HepG2 (cell line): ENCODE data around the gene POLH. TPM values are rescaled to one million over a fixed set of nuclear protein-coding genes. Genes with fewer than 3 reads are reported as not detected.

ENCODE experiments used
- CENPX ChIP-seq: sonication (generic); formaldehyde crosslinking; IDR thresholded peaks from 2 replicates; pipeline ENCODE4 v1.9.0; 2021; ENCODE audit warnings: mild to moderate bottlenecking, missing genetic modification reagents, moderate library complexity
- DZIP1 ChIP-seq: sonication (generic); formaldehyde crosslinking; IDR thresholded peaks from 2 replicates; pipeline ENCODE4 v1.5.0; 2020; ENCODE audit warnings: mild to moderate bottlenecking, missing genetic modification reagents
- HNRNPL ChIP-seq: fragments of 200-400 bp; formaldehyde crosslinking; IDR thresholded peaks from 2 replicates; pipeline ENCODE4 v1.6.1; 2017; ENCODE audit warnings: mild to moderate bottlenecking, low read depth, low read length
- HOXA5 ChIP-seq: sonication (generic); formaldehyde crosslinking; IDR thresholded peaks from 2 replicates; pipeline ENCODE4 v1.4.0; 2020; ENCODE audit warnings: missing genetic modification reagents
- IRF2 ChIP-seq: IDR thresholded peaks from 2 replicates; pipeline ENCODE4 v1.6.1; 2018; ENCODE audit warnings: missing genetic modification reagents, missing compliant biosample characterization
- KDM2A ChIP-seq: sonication (generic); formaldehyde crosslinking; IDR thresholded peaks from 2 replicates; pipeline ENCODE4 v1.4.0; 2020; ENCODE audit warnings: low read depth, missing genetic modification reagents, borderline replicate concordance
- MEIS1 ChIP-seq: sonication (generic); formaldehyde crosslinking; IDR thresholded peaks from 2 replicates; pipeline ENCODE4 v1.9.0; 2021; ENCODE audit warnings: mild to moderate bottlenecking, missing genetic modification reagents, moderate library complexity, borderline replicate concordance
- PRDM15 ChIP-seq: sonication (generic); formaldehyde crosslinking; IDR thresholded peaks from 2 replicates; pipeline ENCODE4 v1.4.0; 2020; ENCODE audit warnings: missing genetic modification reagents
- SP2 ChIP-seq: sonication (generic); formaldehyde crosslinking; IDR thresholded peaks from 2 replicates; pipeline ENCODE4 v1.5.1; 2020; ENCODE audit warnings: mild to moderate bottlenecking, missing genetic modification reagents
- SRSF9 ChIP-seq: fragments of 200-400 bp; formaldehyde crosslinking; IDR thresholded peaks from 2 replicates; pipeline ENCODE4 v1.6.1; 2018; ENCODE audit warnings: borderline replicate concordance, mild to moderate bottlenecking, low read depth, low read length; ENCODE audit not compliant: insufficient read depth, poor library complexity, severe bottlenecking
- TFDP1 ChIP-seq: IDR thresholded peaks from 2 replicates; pipeline ENCODE4 v1.6.1; 2016; ENCODE audit warnings: missing compliant biosample characterization, missing genetic modification reagents, borderline replicate concordance
- ZHX1 ChIP-seq: sonication (generic); formaldehyde crosslinking; IDR thresholded peaks from 2 replicates; pipeline ENCODE4 v1.8.1; 2022; ENCODE audit warnings: low read depth, mild to moderate bottlenecking, missing genetic modification reagents
- ZNF205 ChIP-seq: IDR thresholded peaks from 2 replicates; pipeline ENCODE4 v1.6.1; 2018; ENCODE audit warnings: missing biosample characterization, missing genetic modification reagents
- ZNF484 ChIP-seq: sonication (generic); formaldehyde crosslinking; IDR thresholded peaks from 2 replicates; pipeline ENCODE4 v1.5.1; 2020; ENCODE audit warnings: mild to moderate bottlenecking, low read depth, missing genetic modification reagents, borderline replicate concordance
- polyA plus RNA-seq, 8 experiments: library from polyadenylated mRNA; depleted of rRNA in 3 of 8; stranded (reverse) in 7 of 8; unstranded in 1 of 8; fragments of >200 nt; fragmentation: Illumina TruSeq in 4 of 8; extraction: Trizol in 4 of 8; gene quantifications; 2 replicates each; pipeline versions ENCODE4 v1.2.1 to v1.2.3, GENCODE V29; 2011 to 2016; ENCODE audit warnings: low read depth in 4 of 8, missing spikeins in 1 of 8, mixed read lengths in 1 of 8; ENCODE audit not compliant: insufficient read depth in 1 of 8
- total RNA-seq, 5 experiments: library from RNA; depleted of rRNA; stranded (reverse); fragments of >200 nt; fragmentation: Illumina TruSeq; extraction: Trizol; gene quantifications; 2 replicates each; pipeline ENCODE4 v1.2.3, GENCODE V29; 2016; ENCODE audit warnings: low read depth in 1 of 5

The POLH gene
- total and polyA plus RNA-seq, 2 of the 13 experiments (the other 11 are each of a cell fraction or from before 2014, with no cell fraction given), result 11.6 to 25.0 TPM

- TF ChIP-seq ZHX1 (CRISPR knock-in tag) (no peak), PRDM15 (CRISPR knock-in tag) (0 out of 2 replicates have a peak, but pooled peaks have one; percentile 46), ZNF205 (CRISPR knock-in tag) (0 out of 2 replicates have a peak, but pooled peaks have one; percentile 16), IRF2 (CRISPR knock-in tag) (peak; percentile 54), HNRNPL (no peak), ZNF484 (CRISPR knock-in tag) (no peak), HOXA5 (CRISPR knock-in tag) (peak; percentile 76), DZIP1 (CRISPR knock-in tag) (no peak), MEIS1 (CRISPR knock-in tag) (no peak; the same call in 1 of the 2 replicates), CENPX (CRISPR knock-in tag) (no peak), TFDP1 (CRISPR knock-in tag) (0 out of 2 replicates have a peak, but pooled peaks have one; percentile 9), SP2 (CRISPR knock-in tag) (no peak; the same call in 1 of the 2 replicates), SRSF9 (no peak), KDM2A (CRISPR knock-in tag) (peak; percentile 75)
Observed at GRCh38 chr6:43629505-43630300, 53.7 kb downstream of the POLH start (continued).
